OCI-LY1 (cell line): ENCODE data around the gene ABCG2.

Experiments used
- EZH2 ChIP-seq: fragments of 200-600 bp; sonication (generic), shearing (Covaris generic); IDR thresholded peaks from 2 replicates; pipeline ENCODE4 v1.8.0; 2017; ENCODE audit warnings: borderline replicate concordance, mixed run types, mild to moderate bottlenecking, antibody characterized with exemption, low read length, moderate library complexity, mixed read lengths
- TF ChIP-seq, protein P1 (sequence below): fragments of 200-600 bp; sonication (generic), shearing (Covaris generic); IDR thresholded peaks from 2 replicates; pipeline ENCODE4 v1.5.1; 2017; ENCODE audit warnings: mild to moderate bottlenecking, antibody characterized with exemption, low read length, moderate library complexity, mixed read lengths

GRCh38 chr4:88134111-88134510 lies 24.3 kb downstream of the ABCG2 start:
- TF ChIP-seq, protein P1, sequence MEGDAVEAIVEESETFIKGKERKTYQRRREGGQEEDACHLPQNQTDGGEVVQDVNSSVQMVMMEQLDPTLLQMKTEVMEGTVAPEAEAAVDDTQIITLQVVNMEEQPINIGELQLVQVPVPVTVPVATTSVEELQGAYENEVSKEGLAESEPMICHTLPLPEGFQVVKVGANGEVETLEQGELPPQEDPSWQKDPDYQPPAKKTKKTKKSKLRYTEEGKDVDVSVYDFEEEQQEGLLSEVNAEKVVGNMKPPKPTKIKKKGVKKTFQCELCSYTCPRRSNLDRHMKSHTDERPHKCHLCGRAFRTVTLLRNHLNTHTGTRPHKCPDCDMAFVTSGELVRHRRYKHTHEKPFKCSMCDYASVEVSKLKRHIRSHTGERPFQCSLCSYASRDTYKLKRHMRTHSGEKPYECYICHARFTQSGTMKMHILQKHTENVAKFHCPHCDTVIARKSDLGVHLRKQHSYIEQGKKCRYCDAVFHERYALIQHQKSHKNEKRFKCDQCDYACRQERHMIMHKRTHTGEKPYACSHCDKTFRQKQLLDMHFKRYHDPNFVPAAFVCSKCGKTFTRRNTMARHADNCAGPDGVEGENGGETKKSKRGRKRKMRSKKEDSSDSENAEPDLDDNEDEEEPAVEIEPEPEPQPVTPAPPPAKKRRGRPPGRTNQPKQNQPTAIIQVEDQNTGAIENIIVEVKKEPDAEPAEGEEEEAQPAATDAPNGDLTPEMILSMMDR: no peak
- TF ChIP-seq EZH2: no peak
